ENCODE data around the gene MARK1.

The MARK1 gene

DNA sequence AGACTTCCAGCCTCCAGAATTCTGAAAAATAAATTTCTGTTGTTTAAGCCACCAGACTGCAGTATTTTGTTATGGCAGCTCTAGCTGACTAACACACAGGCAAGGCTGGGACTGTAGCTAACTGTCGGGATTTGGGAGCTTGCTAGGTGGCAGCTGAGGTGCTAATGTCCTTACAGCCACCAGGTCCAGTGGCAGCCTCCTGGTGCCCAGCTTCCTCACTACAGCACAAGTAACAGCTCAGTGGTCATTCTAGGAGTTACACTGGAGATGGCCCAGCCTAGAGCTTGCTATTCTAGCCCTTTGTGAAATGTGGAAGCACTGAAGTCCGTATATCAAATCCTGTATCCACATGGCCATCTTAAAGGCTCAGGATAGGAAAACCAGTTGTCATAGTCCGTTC, 157.9 kb downstream of the MARK1 start:
- Mint-ChIP-seq H3K4me3 (no peak overlapping the region), H3K27ac (no peak overlapping the region)
- no peak for ATAC-seq

DNA sequence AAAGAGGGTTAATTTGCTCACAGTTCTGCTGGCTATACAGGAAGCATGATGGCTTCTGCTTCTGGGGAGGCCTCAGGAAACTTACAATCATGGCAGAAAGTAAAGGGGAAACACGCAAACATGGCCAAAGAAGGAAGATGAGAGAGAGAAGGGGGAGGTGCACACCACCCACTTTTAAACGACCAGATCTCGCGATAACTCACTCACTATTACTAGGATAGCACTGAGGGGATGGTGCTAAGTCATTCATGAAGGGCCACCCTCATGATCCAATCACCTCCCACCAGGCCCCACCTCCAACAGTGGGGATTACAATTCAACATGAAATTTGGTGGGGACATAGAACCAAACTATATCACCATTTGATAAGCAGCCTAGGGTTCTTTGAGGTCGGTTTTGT, 159.9 kb downstream of the MARK1 start:
- H3K27ac Mint-ChIP-seq, result no peak overlapping the region
- DNase-seq (ENCODE audit: low spot score in 2 of 2) (no peak), ATAC-seq (no peak)
- H3K36me3 Mint-ChIP-seq, result no peaks in the 10 kb centered on the region
- H3K9me3 Mint-ChIP-seq, result no peaks in the 10 kb centered on the region
- peaks cover 7% of the 10 kb centered on the region for H3K4me1 Mint-ChIP-seq
- no peak overlapping the region for H3K4me3 Mint-ChIP-seq

More for the DNA sequence above, 157.9 kb downstream of the MARK1 start:
- Mint-ChIP-seq H3K4me1 (peaks cover 7% of the 10 kb centered on the region), H3K36me3 (no peaks in the 10 kb centered on the region), H3K9me3 (no peaks in the 10 kb centered on the region)
- no peak for DNase-seq (ENCODE audit: low spot score in 2 of 2)

DNA sequence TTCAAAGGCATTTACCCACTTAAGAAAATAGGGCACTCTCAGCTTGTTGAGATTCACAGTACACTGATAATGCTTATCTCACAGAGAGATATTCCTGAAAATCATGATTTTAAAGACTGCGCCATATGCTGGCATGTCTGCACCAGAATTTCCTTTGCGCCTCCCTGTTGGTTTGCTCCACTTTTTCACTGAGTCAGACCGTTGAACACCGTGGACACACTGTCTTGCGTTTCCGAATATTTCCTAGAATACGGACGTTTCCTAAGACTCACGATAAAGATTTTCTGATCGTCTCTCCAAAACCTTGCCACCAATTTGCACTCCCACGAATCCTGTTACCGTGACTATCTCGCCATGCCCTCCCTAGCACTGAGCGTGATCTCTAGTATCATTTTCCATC, 161.7 kb downstream of the MARK1 start:
- Mint-ChIP-seq H3K4me1 (peaks cover 7% of the 10 kb centered on the region), H3K4me3 (peak overlapping the region; percentile 66), H3K27ac (no peak overlapping the region), H3K9me3 (no peaks in the 10 kb centered on the region), H3K36me3 (no peaks in the 10 kb centered on the region)
- ATAC-seq (no peak), DNase-seq (ENCODE audit: low spot score in 2 of 2) (no peak)

DNA sequence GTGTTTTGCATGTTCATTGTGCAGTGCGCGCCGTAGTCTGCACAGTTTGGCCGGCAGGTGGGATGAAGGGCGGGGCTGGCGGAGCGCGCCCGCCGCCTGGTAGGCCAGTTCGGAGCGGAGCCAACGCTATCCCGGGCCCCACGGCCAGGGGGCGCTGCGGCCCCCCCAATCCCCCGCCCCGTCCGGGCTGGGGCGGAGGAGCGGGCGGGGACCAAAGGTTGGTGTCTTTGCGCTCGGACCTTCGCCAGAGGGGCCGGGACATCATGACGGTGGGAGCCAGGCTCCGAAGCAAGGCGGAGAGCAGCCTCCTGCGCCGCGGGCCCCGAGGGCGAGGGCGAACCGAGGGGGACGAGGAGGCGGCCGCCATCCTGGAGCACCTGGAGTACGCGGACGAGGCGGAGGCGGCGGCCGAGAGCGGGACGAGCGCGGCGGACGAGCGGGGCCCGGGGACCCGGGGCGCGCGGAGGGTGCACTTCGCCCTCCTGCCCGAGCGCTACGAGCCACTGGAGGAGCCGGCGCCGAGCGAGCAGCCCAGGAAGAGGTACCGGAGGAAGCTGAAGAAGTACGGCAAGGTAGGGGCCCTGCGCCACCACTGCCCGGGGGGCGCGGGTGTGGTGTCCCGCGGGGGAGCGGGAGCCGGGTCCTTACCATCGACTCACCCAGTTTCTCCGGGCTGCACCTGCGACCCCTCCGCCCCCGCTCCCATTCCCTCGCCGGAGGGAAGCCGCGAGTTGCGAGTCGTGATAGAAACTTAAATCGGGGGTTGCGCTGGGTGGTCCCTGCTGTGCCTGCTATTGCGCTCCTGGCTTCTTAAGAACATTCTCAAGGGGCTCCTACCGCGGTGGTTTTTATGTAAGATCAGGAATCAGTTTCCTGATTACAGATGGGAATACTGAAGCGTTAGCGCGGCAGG, 162.5 kb downstream of the MARK1 start, which contains the start of gene C1orf115:
Gene C1orf115 (plus strand): TSS at position 224 of the 913 bp plus-strand sequence. CDS start 40 bp downstream, at position 264.
- Mint-ChIP-seq H3K4me1 (peaks cover 7% of the 10 kb centered on the region), H3K27ac (no peak within 1 kb of the TSS), H3K9me3 (no peaks in the 10 kb centered on the region), H3K36me3 (no peaks in the 10 kb centered on the region), H3K4me3 (peak within 1 kb of the TSS; percentile 66)
- peak; percentile 81 for ATAC-seq
- peak; percentile 59 to 78 for DNase-seq (ENCODE audit: low spot score in 2 of 2)

GRCh38 chr1:220691053-220691684, 163.2 kb downstream of the MARK1 start:
- Mint-ChIP-seq H3K27ac (no peak overlapping the region), H3K9me3 (no peaks in the 10 kb centered on the region), H3K4me3 (no peak overlapping the region), H3K4me1 (peaks cover 7% of the 10 kb centered on the region), H3K36me3 (no peaks in the 10 kb centered on the region)
- no peak for DNase-seq (ENCODE audit: low spot score in 2 of 2)
- ATAC-seq, result no peak

DNA sequence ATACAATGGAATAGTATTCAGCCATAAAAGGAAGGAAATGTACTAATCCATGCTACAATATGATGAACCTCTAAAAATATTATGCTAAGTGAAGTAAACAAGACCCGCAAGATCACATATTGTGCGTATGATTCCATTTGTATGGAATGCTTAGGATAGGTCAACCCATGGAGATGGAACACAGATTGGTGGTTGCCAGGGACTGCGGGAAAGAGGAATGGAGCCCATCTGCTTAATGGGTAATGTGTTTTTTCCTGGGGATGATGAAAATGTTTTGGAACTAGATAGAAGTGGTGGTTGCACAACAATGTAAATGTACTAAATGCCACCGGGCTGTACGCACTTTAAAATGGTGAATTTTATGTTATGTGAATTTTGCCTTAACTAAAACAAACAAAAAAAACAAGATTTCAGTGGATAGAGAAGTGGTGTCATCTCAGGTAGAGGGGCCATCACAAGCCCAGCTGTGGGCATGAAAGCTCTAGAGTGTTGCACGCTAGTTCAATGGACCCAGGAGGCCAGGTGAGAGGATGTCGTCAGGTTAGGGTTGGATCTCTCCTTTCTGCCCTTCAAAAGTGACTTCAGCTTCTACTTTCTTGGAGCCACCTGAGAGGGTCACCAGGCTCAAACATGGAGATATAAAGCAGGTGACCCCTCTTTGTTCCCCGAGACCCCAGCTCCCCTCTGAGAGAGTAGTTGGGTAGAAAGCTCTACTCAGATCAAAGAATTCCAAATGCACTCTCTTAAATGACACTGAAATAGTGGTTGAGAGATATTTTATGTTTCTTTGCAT, 164.7 kb downstream of the MARK1 start:
- H3K4me1 Mint-ChIP-seq, result peaks cover 7% of the 10 kb centered on the region
- DNase-seq (ENCODE audit: low spot score in 2 of 2), result peak in 1 of 2 donors; percentile 12
- ATAC-seq, result no peak
- H3K27ac Mint-ChIP-seq, result no peak overlapping the region
- no peaks in the 10 kb centered on the region for H3K36me3 Mint-ChIP-seq
- H3K9me3 Mint-ChIP-seq, result no peaks in the 10 kb centered on the region
- H3K4me3 Mint-ChIP-seq, result no peak overlapping the region

- H3K27ac Mint-ChIP-seq, result no peak overlapping the region
- H3K4me3 Mint-ChIP-seq, result no peak overlapping the region
- DNase-seq (ENCODE audit: low spot score in 2 of 2) (peak in 1 of 2 donors; percentile 13), ATAC-seq (no peak)
- H3K4me1 Mint-ChIP-seq, result peaks cover 3% of the 10 kb centered on the region
- H3K9me3 Mint-ChIP-seq, result no peaks in the 10 kb centered on the region
- H3K36me3 Mint-ChIP-seq, result no peaks in the 10 kb centered on the region
Measured at GRCh38 chr1:220694866-220695382, 167.0 kb downstream of the MARK1 start.

- Mint-ChIP-seq H3K4me3 (no peak overlapping the region), H3K4me1 (no peaks in the 10 kb centered on the region), H3K9me3 (no peaks in the 10 kb centered on the region), H3K36me3 (no peaks in the 10 kb centered on the region), H3K27ac (no peak overlapping the region)
- ATAC-seq, result no peak
- no peak for DNase-seq (ENCODE audit: low spot score in 2 of 2)
Measured at GRCh38 chr1:220695426-220695825, 167.5 kb downstream of the MARK1 start.

GRCh38 chr1:220696226-220696862, 168.4 kb downstream of the MARK1 start:
- H3K27ac Mint-ChIP-seq, result no peak overlapping the region
- H3K4me1 Mint-ChIP-seq, result no peaks in the 10 kb centered on the region
- no peaks in the 10 kb centered on the region for H3K36me3 Mint-ChIP-seq
- H3K4me3 Mint-ChIP-seq, result no peak overlapping the region
- no peaks in the 10 kb centered on the region for H3K9me3 Mint-ChIP-seq
- DNase-seq (ENCODE audit: low spot score in 2 of 2) (peak in 1 of 2 donors; percentile 6), ATAC-seq (no peak)

- Mint-ChIP-seq H3K4me3 (no peak overlapping the region), H3K9me3 (no peaks in the 10 kb centered on the region), H3K27ac (no peak overlapping the region), H3K36me3 (no peaks in the 10 kb centered on the region), H3K4me1 (no peaks in the 10 kb centered on the region)
- DNase-seq (ENCODE audit: low spot score in 2 of 2), result peak in 1 of 2 donors; percentile 33
- ATAC-seq, result no peak
Measured at GRCh38 chr1:220696863-220697231, 168.9 kb downstream of the MARK1 start.

DNA sequence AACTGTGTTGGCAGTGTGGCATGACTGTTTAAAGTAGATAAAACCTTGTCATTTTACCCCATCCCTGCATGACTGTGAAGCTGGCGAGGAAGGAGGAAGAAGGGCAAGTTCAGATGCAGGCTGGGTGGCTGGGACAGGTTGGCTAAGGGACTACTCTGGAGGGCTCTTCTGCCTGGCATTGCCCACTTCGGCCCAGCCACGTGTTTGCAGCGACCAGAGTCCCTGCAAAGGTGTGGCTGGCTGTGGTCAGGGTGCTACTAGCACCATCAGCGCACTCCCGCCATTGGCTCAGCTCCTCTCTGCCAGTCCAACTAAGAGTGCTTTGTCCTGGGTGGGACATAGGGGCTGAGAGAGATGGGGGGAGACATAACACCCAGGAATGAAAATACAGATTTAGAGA, 169.4 kb downstream of the MARK1 start:
- no peaks in the 10 kb centered on the region for H3K9me3 Mint-ChIP-seq
- peak; percentile 8 for ATAC-seq
- H3K4me3 Mint-ChIP-seq, result no peak overlapping the region
- H3K27ac Mint-ChIP-seq, result no peak overlapping the region
- DNase-seq (ENCODE audit: low spot score in 2 of 2), result peak in 1 of 2 donors; percentile 30
- no peaks in the 10 kb centered on the region for H3K36me3 Mint-ChIP-seq
- no peaks in the 10 kb centered on the region for H3K4me1 Mint-ChIP-seq

DNA sequence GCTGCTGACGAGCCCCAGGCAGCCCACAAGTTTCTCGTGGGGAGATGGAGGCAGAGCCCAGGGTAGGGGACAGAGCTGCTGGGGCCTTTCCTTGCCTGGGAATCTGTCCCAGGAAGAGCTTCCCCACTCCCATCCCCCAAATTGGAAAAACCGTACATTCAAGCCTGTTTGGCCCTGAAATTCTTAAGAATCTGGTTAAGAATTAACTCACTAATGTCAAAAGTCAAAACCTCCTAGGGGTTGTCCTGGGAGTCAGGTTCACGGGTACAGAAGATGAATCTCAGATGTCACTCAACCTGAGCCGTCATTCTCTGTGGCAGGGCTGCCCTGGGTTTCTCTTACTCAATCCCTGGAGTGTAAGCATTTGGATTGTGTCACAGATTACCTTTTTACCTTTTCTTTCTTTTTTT, 170.7 kb downstream of the MARK1 start:
- H3K27ac Mint-ChIP-seq, result no peak overlapping the region
- no peak overlapping the region for H3K4me3 Mint-ChIP-seq
- ATAC-seq, result no peak
- peak in 1 of 2 donors; percentile 8 for DNase-seq (ENCODE audit: low spot score in 2 of 2)
- H3K36me3 Mint-ChIP-seq, result no peaks in the 10 kb centered on the region
- no peaks in the 10 kb centered on the region for H3K4me1 Mint-ChIP-seq
- H3K9me3 Mint-ChIP-seq, result no peaks in the 10 kb centered on the region

- Mint-ChIP-seq H3K27ac (no peak overlapping the region), H3K9me3 (no peaks in the 10 kb centered on the region), H3K4me1 (no peaks in the 10 kb centered on the region), H3K36me3 (no peaks in the 10 kb centered on the region), H3K4me3 (no peak overlapping the region)
- ATAC-seq, result no peak
- DNase-seq (ENCODE audit: low spot score in 2 of 2), result peak in 1 of 2 donors; percentile 37
Measured at GRCh38 chr1:220699044-220699443, 171.1 kb downstream of the MARK1 start.

DNA sequence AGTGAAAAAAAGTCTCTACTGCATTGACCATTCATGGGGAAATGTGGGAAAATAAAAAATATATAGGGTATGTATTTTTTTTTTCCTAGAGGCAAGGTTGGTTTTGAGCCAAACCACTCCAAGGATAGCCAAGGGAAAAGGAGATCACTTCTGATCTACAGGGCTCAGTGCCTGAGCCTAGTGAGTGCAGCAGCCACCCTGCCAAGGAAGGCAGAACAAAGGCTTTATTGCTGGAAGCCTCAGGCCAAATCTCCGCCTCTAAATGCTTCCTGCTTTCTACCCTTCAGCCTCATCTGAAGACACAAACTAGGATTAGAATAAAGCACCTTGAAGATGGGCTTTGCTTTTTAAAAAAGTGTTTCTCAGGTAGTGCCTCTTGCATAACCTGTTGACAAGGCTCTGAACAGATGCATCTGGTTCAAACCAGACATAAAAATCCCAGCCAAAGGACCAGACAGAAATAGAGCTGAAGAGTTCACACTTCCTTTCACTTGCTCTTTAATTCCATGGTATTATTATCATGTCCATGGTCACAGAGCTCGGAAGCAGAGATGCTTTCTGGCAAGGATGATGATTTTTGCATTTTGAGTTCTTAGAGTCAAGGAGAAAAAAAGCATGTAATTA, 172.7 kb downstream of the MARK1 start:
- Mint-ChIP-seq H3K36me3 (no peaks in the 10 kb centered on the region), H3K9me3 (no peaks in the 10 kb centered on the region), H3K27ac (no peak overlapping the region), H3K4me3 (no peak overlapping the region), H3K4me1 (no peaks in the 10 kb centered on the region)
- ATAC-seq (no peak), DNase-seq (ENCODE audit: low spot score in 2 of 2) (peak in 1 of 2 donors; percentile 7)
